ENCODE results near the gene DOCK8.

The DOCK8 gene

GRCh38 chr9:479304-479970 lies 264.8 kb downstream of the DOCK8 start:
- H3K4me2 ChIP-seq (ENCODE audit: low read length): no peak overlapping the region
- H3K36me3 ChIP-seq (ENCODE audit: insufficient read depth, low read length): no peaks in the 10 kb centered on the region
- no peak overlapping the region for H3K9ac ChIP-seq (ENCODE audit: low read length)
- no peak overlapping the region for H3K4me3 ChIP-seq (ENCODE audit: low read depth, low read length, poor library complexity, severe bottlenecking)
- H3K9me3 ChIP-seq (ENCODE audit: low read length): no peaks in the 10 kb centered on the region
- no peaks in the 10 kb centered on the region for H3K4me1 ChIP-seq (ENCODE audit: insufficient read depth, low read length, severe bottlenecking)
- H3K9me2 ChIP-seq (ENCODE audit: low read depth, low read length): no peaks in the 10 kb centered on the region
- no peaks in the 10 kb centered on the region for H3F3A ChIP-seq (ENCODE audit: insufficient read depth, low read length)
- H3K79me2 ChIP-seq (ENCODE audit: insufficient read depth, low read length): no peaks in the 10 kb centered on the region
- H2AFZ ChIP-seq (ENCODE audit: low read length): no peak overlapping the region
- H3K27me3 ChIP-seq (ENCODE audit: insufficient read depth, low read length): no peaks in the 10 kb centered on the region
- H4K20me1 ChIP-seq (ENCODE audit: insufficient read depth, low read length): no peaks in the 10 kb centered on the region
- H3K27ac ChIP-seq (ENCODE audit: low read depth, low read length, poor library complexity, severe bottlenecking): no peak overlapping the region
- TF ChIP-seq EZH2 (IDR thresholded peaks at IDR 0.05; ENCODE audit: borderline replicate concordance, low read length): no peak
- TF ChIP-seq, protein P1, sequence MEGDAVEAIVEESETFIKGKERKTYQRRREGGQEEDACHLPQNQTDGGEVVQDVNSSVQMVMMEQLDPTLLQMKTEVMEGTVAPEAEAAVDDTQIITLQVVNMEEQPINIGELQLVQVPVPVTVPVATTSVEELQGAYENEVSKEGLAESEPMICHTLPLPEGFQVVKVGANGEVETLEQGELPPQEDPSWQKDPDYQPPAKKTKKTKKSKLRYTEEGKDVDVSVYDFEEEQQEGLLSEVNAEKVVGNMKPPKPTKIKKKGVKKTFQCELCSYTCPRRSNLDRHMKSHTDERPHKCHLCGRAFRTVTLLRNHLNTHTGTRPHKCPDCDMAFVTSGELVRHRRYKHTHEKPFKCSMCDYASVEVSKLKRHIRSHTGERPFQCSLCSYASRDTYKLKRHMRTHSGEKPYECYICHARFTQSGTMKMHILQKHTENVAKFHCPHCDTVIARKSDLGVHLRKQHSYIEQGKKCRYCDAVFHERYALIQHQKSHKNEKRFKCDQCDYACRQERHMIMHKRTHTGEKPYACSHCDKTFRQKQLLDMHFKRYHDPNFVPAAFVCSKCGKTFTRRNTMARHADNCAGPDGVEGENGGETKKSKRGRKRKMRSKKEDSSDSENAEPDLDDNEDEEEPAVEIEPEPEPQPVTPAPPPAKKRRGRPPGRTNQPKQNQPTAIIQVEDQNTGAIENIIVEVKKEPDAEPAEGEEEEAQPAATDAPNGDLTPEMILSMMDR (IDR thresholded peaks at IDR 0.05; ENCODE audit: low read length): no peak

DNA sequence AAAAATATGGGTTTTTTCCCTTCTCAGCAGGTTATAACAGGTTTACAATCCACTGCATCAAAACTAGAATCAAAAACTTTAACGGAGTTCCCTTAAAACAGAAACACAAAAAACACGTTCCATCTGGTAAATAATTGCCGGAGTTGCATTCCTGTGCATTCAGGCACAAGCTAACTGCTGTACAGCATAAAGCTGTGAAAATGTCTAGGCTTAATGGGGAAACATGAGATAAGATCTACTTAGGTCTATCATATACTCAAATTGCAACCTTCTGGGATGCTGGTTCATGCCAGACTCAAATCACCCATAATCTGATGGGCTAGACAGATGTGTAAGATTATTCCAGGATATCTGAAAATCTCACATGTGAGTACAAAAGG lies 265.3 kb downstream of the DOCK8 start:
- H3K27ac ChIP-seq (ENCODE audit: low read depth, low read length, poor library complexity, severe bottlenecking): no peak overlapping the region
- H4K20me1 ChIP-seq (ENCODE audit: insufficient read depth, low read length): no peaks in the 10 kb centered on the region
- no peak for TF ChIP-seq EZH2 (IDR thresholded peaks at IDR 0.05; ENCODE audit: borderline replicate concordance, low read length)
- TF ChIP-seq, protein P1 (IDR thresholded peaks at IDR 0.05; ENCODE audit: low read length): no peak
- no peaks in the 10 kb centered on the region for H3K79me2 ChIP-seq (ENCODE audit: insufficient read depth, low read length)
- no peaks in the 10 kb centered on the region for H3K4me1 ChIP-seq (ENCODE audit: insufficient read depth, low read length, severe bottlenecking)
- H3K27me3 ChIP-seq (ENCODE audit: insufficient read depth, low read length): no peaks in the 10 kb centered on the region
- H3K9me2 ChIP-seq (ENCODE audit: low read depth, low read length): no peaks in the 10 kb centered on the region
- no peak overlapping the region for H3K9ac ChIP-seq (ENCODE audit: low read length)
- no peak overlapping the region for H2AFZ ChIP-seq (ENCODE audit: low read length)
- H3K9me3 ChIP-seq (ENCODE audit: low read length): no peaks in the 10 kb centered on the region
- H3K4me3 ChIP-seq (ENCODE audit: low read depth, low read length, poor library complexity, severe bottlenecking): no peak overlapping the region
- no peak overlapping the region for H3K4me2 ChIP-seq (ENCODE audit: low read length)
- H3K36me3 ChIP-seq (ENCODE audit: insufficient read depth, low read length): no peaks in the 10 kb centered on the region
- H3F3A ChIP-seq (ENCODE audit: insufficient read depth, low read length): no peaks in the 10 kb centered on the region

GRCh38 chr9:482739-483138 lies 268.1 kb downstream of the DOCK8 start:
- Histone ChIP-seq H3K27ac (ENCODE audit: low read depth, low read length, poor library complexity, severe bottlenecking) (no peak overlapping the region), H3K4me1 (ENCODE audit: insufficient read depth, low read length, severe bottlenecking) (no peaks in the 10 kb centered on the region), H4K20me1 (ENCODE audit: insufficient read depth, low read length) (no peaks in the 10 kb centered on the region), H3K9me3 (ENCODE audit: low read length) (no peaks in the 10 kb centered on the region), H3K4me3 (ENCODE audit: low read depth, low read length, poor library complexity, severe bottlenecking) (no peak overlapping the region), H3K79me2 (ENCODE audit: insufficient read depth, low read length) (no peaks in the 10 kb centered on the region), H3F3A (ENCODE audit: insufficient read depth, low read length) (no peaks in the 10 kb centered on the region), H3K9ac (ENCODE audit: low read length) (no peak overlapping the region), H3K27me3 (ENCODE audit: insufficient read depth, low read length) (no peaks in the 10 kb centered on the region), H3K9me2 (ENCODE audit: low read depth, low read length) (no peaks in the 10 kb centered on the region), H3K4me2 (ENCODE audit: low read length) (no peak overlapping the region), H2AFZ (ENCODE audit: low read length) (no peak overlapping the region), H3K36me3 (ENCODE audit: insufficient read depth, low read length) (no peaks in the 10 kb centered on the region)
- TF ChIP-seq, protein P1 (IDR thresholded peaks at IDR 0.05; ENCODE audit: low read length): no peak
- no peak for TF ChIP-seq EZH2 (IDR thresholded peaks at IDR 0.05; ENCODE audit: borderline replicate concordance, low read length)

All from OCI-LY1 (cell line).